Neural cell (in vitro differentiated cells): Measurements from ENCODE around the gene PKIB.

Source experiments
- EP300 ChIP-seq: fragments of 450-650 bp; conservative IDR thresholded peaks from 2 replicates; pipeline ENCODE4 v1.6.1; 2014; ENCODE audit warnings: antibody characterized with exemption, mild to moderate bottlenecking, moderate library complexity; ENCODE audit not compliant: poor library complexity, severe bottlenecking
- EZH2 ChIP-seq: fragments of 200-600, 300-800 bp; shearing (Covaris generic), sonication (generic); IDR thresholded peaks from 2 replicates; pipeline ENCODE4 v1.6.1; 2014; ENCODE audit warnings: antibody characterized with exemption, low read length, borderline replicate concordance, mild to moderate bottlenecking; ENCODE audit not compliant: insufficient read depth, poor library complexity, severe bottlenecking
- MXI1 ChIP-seq: fragments of 450-650 bp; conservative IDR thresholded peaks from 2 replicates; pipeline ENCODE4 v1.6.1; 2014; ENCODE audit warnings: antibody characterized with exemption, mild to moderate bottlenecking; ENCODE audit not compliant: poor library complexity, severe bottlenecking
- POLR2AphosphoS5 ChIP-seq: IDR thresholded peaks from 2 replicates; pipeline ENCODE4 v1.6.1; 2012
- RAD21 ChIP-seq: fragments of 450-650 bp; conservative IDR thresholded peaks from 2 replicates; pipeline ENCODE4 v1.6.1; 2014; ENCODE audit warnings: antibody characterized with exemption, mild to moderate bottlenecking, moderate library complexity
- SMC3 ChIP-seq: fragments of 450-650 bp; conservative IDR thresholded peaks from 2 replicates; pipeline ENCODE4 v1.6.1; 2014; ENCODE audit warnings: antibody characterized with exemption, mild to moderate bottlenecking, moderate library complexity; ENCODE audit not compliant: poor library complexity
- TAF1 ChIP-seq: IDR thresholded peaks from 2 replicates; pipeline ENCODE4 v1.6.1; 2012; ENCODE audit warnings: low read depth
- TF ChIP-seq, protein P1 (sequence below): fragments of 450-650 bp; IDR thresholded peaks from 2 replicates; pipeline ENCODE4 v1.5.1; 2014; ENCODE audit warnings: antibody characterized with exemption, mild to moderate bottlenecking, moderate library complexity; ENCODE audit not compliant: poor library complexity, severe bottlenecking
- TF ChIP-seq, protein P2 (sequence below): IDR thresholded peaks from 2 replicates; pipeline ENCODE4 v1.6.1; 2012; ENCODE audit warnings: borderline replicate concordance

DNA sequence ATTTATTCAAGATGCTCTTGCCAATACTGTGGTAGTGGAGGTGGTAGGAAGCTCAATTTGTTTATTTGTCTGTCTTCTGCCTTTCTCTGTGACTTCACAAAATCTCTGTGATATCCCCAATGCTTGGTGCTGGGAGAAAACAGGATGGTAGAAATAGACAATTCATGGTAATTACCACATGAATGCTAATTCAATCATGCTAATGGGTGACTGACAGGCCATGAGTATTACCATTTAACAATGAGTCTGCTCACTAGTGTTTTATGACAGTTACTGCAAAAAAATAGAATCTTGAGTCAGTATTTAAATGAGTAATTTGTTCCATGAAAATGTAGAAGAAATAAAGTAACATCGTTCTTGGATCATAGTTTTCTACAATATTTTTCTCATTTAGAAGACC lies 117.0 kb downstream of the PKIB start:
- TF ChIP-seq POLR2AphosphoS5 (no peak), SMC3 (no peak), EP300 (no peak), MXI1 (no peak), RAD21 (no peak), TAF1 (no peak), EZH2 (no peak)
- TF ChIP-seq, protein P1, sequence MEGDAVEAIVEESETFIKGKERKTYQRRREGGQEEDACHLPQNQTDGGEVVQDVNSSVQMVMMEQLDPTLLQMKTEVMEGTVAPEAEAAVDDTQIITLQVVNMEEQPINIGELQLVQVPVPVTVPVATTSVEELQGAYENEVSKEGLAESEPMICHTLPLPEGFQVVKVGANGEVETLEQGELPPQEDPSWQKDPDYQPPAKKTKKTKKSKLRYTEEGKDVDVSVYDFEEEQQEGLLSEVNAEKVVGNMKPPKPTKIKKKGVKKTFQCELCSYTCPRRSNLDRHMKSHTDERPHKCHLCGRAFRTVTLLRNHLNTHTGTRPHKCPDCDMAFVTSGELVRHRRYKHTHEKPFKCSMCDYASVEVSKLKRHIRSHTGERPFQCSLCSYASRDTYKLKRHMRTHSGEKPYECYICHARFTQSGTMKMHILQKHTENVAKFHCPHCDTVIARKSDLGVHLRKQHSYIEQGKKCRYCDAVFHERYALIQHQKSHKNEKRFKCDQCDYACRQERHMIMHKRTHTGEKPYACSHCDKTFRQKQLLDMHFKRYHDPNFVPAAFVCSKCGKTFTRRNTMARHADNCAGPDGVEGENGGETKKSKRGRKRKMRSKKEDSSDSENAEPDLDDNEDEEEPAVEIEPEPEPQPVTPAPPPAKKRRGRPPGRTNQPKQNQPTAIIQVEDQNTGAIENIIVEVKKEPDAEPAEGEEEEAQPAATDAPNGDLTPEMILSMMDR: no peak
- TF ChIP-seq, protein P2, sequence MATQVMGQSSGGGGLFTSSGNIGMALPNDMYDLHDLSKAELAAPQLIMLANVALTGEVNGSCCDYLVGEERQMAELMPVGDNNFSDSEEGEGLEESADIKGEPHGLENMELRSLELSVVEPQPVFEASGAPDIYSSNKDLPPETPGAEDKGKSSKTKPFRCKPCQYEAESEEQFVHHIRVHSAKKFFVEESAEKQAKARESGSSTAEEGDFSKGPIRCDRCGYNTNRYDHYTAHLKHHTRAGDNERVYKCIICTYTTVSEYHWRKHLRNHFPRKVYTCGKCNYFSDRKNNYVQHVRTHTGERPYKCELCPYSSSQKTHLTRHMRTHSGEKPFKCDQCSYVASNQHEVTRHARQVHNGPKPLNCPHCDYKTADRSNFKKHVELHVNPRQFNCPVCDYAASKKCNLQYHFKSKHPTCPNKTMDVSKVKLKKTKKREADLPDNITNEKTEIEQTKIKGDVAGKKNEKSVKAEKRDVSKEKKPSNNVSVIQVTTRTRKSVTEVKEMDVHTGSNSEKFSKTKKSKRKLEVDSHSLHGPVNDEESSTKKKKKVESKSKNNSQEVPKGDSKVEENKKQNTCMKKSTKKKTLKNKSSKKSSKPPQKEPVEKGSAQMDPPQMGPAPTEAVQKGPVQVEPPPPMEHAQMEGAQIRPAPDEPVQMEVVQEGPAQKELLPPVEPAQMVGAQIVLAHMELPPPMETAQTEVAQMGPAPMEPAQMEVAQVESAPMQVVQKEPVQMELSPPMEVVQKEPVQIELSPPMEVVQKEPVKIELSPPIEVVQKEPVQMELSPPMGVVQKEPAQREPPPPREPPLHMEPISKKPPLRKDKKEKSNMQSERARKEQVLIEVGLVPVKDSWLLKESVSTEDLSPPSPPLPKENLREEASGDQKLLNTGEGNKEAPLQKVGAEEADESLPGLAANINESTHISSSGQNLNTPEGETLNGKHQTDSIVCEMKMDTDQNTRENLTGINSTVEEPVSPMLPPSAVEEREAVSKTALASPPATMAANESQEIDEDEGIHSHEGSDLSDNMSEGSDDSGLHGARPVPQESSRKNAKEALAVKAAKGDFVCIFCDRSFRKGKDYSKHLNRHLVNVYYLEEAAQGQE: no peak
